Measurements from ENCODE around the gene RERE. TPM values are rescaled to one million over a fixed set of nuclear protein-coding genes. Genes with fewer than 3 reads are reported as not detected.

Gene RERE
- total RNA-seq, 1 experiment from 2014 or later: 40.6 TPM

DNA sequence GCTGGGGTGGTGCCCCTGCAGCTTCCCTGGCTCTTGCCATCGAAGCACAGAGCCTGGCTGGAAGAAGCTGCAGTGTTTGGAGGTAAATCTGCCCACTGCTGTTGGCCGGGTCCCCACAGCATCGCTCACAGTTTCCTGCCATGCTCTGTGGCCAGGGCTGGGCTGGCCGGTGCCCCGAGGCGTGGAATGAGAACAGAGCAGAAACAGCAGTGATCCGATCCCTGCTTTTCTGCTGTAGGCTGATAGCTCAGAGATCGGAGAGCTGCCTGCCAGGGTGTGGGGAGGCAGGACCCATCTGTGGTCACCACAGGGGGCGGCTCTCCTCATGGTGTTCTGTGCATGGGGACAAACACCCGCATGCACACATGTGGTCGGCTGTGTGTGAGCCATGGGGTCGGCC, 488.0 kb downstream of the RERE start:
- Histone ChIP-seq H3K9ac (ENCODE audit: low read length) (no peak overlapping the region), H3K79me2 (ENCODE audit: insufficient read depth, low read length) (no peaks in the 10 kb centered on the region), H3K4me1 (ENCODE audit: control insufficient read depth in 1 of 2, insufficient read depth in 2 of 2, low read length in 2 of 2) (no peaks in the 10 kb centered on the region), H3K27me3 (ENCODE audit: insufficient read depth, low read length) (no peaks in the 10 kb centered on the region), H3K27ac (ENCODE audit: low read depth, low read length) (no peak overlapping the region), H3K4me2 (ENCODE audit: low read length) (no peak overlapping the region), H4K20me1 (ENCODE audit: insufficient read depth) (no peaks in the 10 kb centered on the region), H2AFZ (ENCODE audit: low read depth, low read length, poor library complexity, severe bottlenecking) (no peak overlapping the region), H3K9me2 (ENCODE audit: insufficient read depth) (no peaks in the 10 kb centered on the region), H3K36me3 (ENCODE audit: control insufficient read depth in 1 of 2, insufficient read depth in 2 of 2, low read length in 2 of 2) (peaks cover 7 to 9% of the 10 kb centered on the region in 2 experiments), H3K4me3 (replicated peaks in 1 of 2; ENCODE audit: low read depth in 1 of 2, low read length in 2 of 2) (no peak overlapping the region), H3K9me3 (ENCODE audit: control insufficient read depth in 1 of 2, insufficient read depth in 1 of 2, low read depth in 1 of 2, low read length in 2 of 2) (no peaks in the 10 kb centered on the region)
- RAD21 ChIA-PET (ENCODE audit: low non-redundant PET in 1 of 2, low total read pairs in 2 of 2, uncharacterized antibody in 2 of 2, unreplicated experiment in 2 of 2): no interaction called here
- POLR2A ChIA-PET: no interaction called here
- ATAC-seq (no peak), DNase-seq (ENCODE audit: low read depth, low spot score) (no peak)
- CTCF ChIA-PET: no interaction called here
- TF ChIP-seq ZBTB33 (IDR thresholded peaks at IDR 0.05; ENCODE audit: extremely low read depth, insufficient replicate concordance, low read length): no peak
- no peak for TF ChIP-seq JUND (IDR thresholded peaks at IDR 0.05)
- no peak for TF ChIP-seq MAX (IDR thresholded peaks at IDR 0.05)
- no peak for TF ChIP-seq ZNF274 (IDR thresholded peaks at IDR 0.05; ENCODE audit: low read depth, low read length)
- TF ChIP-seq EZH2phosphoT487 (IDR thresholded peaks at IDR 0.05; ENCODE audit: borderline replicate concordance): no peak
- no peak for TF ChIP-seq EGR1 (IDR thresholded peaks at IDR 0.05; ENCODE audit: low read depth)
- TF ChIP-seq CTCF (IDR thresholded peaks at IDR 0.05 in 2 of 3, conservative IDR thresholded peaks at IDR 0.05 in 1 of 3; ENCODE audit: borderline replicate concordance in 1 of 3, insufficient read depth in 1 of 3, low read depth in 2 of 3, low read length in 2 of 3): no peak
- no peak for TF ChIP-seq POLR2AphosphoS5 (IDR thresholded peaks at IDR 0.05; ENCODE audit: low read depth, low read length)
- TF ChIP-seq TCF7L2 (IDR thresholded peaks at IDR 0.05; ENCODE audit: borderline replicate concordance, extremely low read depth, insufficient read depth, insufficient read length): no peak
- no peak for TF ChIP-seq FOSL1 (IDR thresholded peaks at IDR 0.05; ENCODE audit: low read depth)
- BruUV-seq (replicated peaks): no TSS peak
- intact Hi-C loops (cut with micrococcal nuclease): no loop called here
